ENCODE measurements around the gene UBA7.

Gene UBA7

GRCh38 chr3:49793486-49794085 is 20.2 kb downstream of the UBA7 start:
- no peak for TF ChIP-seq CTCF (IDR thresholded peaks at IDR 0.05)

- TF ChIP-seq CTCF (IDR thresholded peaks at IDR 0.05): no peak
These were observed 21.2 kb downstream of the UBA7 start for GRCh38 chr3:49792371-49793150.

- no peak for TF ChIP-seq CTCF (IDR thresholded peaks at IDR 0.05)
These were observed 22.2 kb downstream of the UBA7 start for GRCh38 chr3:49791571-49791970.

GRCh38 chr3:49790626-49791411 is 22.9 kb downstream of the UBA7 start:
- no peak for TF ChIP-seq CTCF (IDR thresholded peaks at IDR 0.05)

GRCh38 chr3:49788056-49788455 is 25.7 kb downstream of the UBA7 start:
- TF ChIP-seq CTCF (IDR thresholded peaks at IDR 0.05): no peak

- no peak for TF ChIP-seq CTCF (IDR thresholded peaks at IDR 0.05)
These were observed 26.2 kb downstream of the UBA7 start for GRCh38 chr3:49787536-49787935.

- TF ChIP-seq CTCF (IDR thresholded peaks at IDR 0.05): no peak
These were observed 26.6 kb downstream of the UBA7 start for GRCh38 chr3:49787182-49787464.

Measured in LNCAP (cell line).